K562 (cell line): ENCODE results near the gene ASB12. TPM values are rescaled to one million over a fixed set of nuclear protein-coding genes. Genes with fewer than 3 reads are reported as not detected.

Experiments used
- ATAC-seq: fragments of 200-7000 bp; cut with Tn5 transposase; 3 replicates; pipeline ENCODE4 v1.9.1; 2020; ENCODE audit warnings: moderate library complexity
- BruUV-seq: library from RNA; stranded (reverse); fragments of 400-500 nt; replicated peaks from 2 replicates; lab custom pipeline; 2021; lab: Mats Ljungman, UMichigan
- CTCF ChIA-PET: fragments of 300-600 bp; formaldehyde crosslinking; extraction: SDS; loops from one replicate; lab custom pipeline; 2021; ENCODE audit warnings: low intra/inter-chr PET ratio; lab: Yijun Ruan, JAX
- POLR2A ChIA-PET: fragments of 300-600, 350-650 bp; sonication (Branson Sonifier 250); formaldehyde crosslinking; extraction: SDS; loops from one replicate; lab custom pipeline; 2021; ENCODE audit warnings: antibody characterized with exemption, inconsistent platforms; lab: Yijun Ruan, JAX
- DNase-seq, 4 experiments: peaks; one replicate each; pipeline versions ENCODE4 v3.0.0 to v3.0.0-alpha.2; 2011 to 2018; ENCODE audit warnings: low spot score in 3 of 4, mixed read lengths in 3 of 4; ENCODE audit errors: extremely low read depth in 1 of 4
- FAIRE-seq: peaks from 2 replicates; lab custom pipeline; 2011; peaks lifted over from hg19 to GRCh38; lab: Jason Lieb, UNC
- H2AFZ ChIP-seq: 2 replicates; pipeline ENCODE4 v1.6.0; 2011; ENCODE audit warnings: low read depth, low read length, control low read depth, inconsistent platforms
- H3K27ac ChIP-seq: fragments of 200-600 bp; 3 replicates; pipeline ENCODE4 v1.8.0; 2011; ENCODE audit warnings: low read depth, mild to moderate bottlenecking, control low read depth, inconsistent platforms, low read length, moderate library complexity, mixed read lengths; ENCODE audit errors: extremely low read depth
- H3K27me3 ChIP-seq, 2 experiments: fragments of 300-600 bp in 1 of 2; 2 replicates in 1 of 2; 3 replicates in 1 of 2; pipeline versions ENCODE4 v1.6.0 to v1.8.0; 2011; ENCODE audit warnings: inconsistent platforms in 2 of 2, low read length in 2 of 2, mild to moderate bottlenecking in 1 of 2, mixed read lengths in 1 of 2, moderate library complexity in 1 of 2; ENCODE audit not compliant: control insufficient read depth in 2 of 2, insufficient read depth in 2 of 2
- H3K36me3 ChIP-seq: fragments of 300-600 bp; 3 replicates; pipeline ENCODE4 v1.8.0; 2011; ENCODE audit warnings: mild to moderate bottlenecking, low read length, inconsistent platforms; ENCODE audit not compliant: control insufficient read depth, insufficient read depth
- H3K4me1 ChIP-seq, 2 experiments: fragments of 200-600 bp in 1 of 2; replicated peaks in 1 of 2; 2 replicates in 1 of 2; 3 replicates in 1 of 2; pipeline versions ENCODE4 v1.5.1 to v1.8.0; 2011; ENCODE audit warnings: inconsistent platforms in 2 of 2, low read length in 2 of 2, mild to moderate bottlenecking in 1 of 2, mixed read lengths in 1 of 2, moderate library complexity in 1 of 2; ENCODE audit not compliant: control insufficient read depth in 2 of 2, insufficient read depth in 2 of 2
- H3K4me2 ChIP-seq: 2 replicates; pipeline ENCODE4 v1.6.1; 2011; ENCODE audit warnings: low read length, control low read depth, inconsistent platforms, mixed read lengths; ENCODE audit not compliant: insufficient read depth
- H3K4me3 ChIP-seq: fragments of 200-600 bp; sonication (generic), shearing (Covaris generic); 2 replicates; pipeline ENCODE4 v1.5.1; 2016; ENCODE audit warnings: control low read depth, inconsistent platforms
- H3K79me2 ChIP-seq: fragments of 200-600 bp; 3 replicates; pipeline ENCODE4 v1.8.0; 2011; ENCODE audit warnings: low read length, inconsistent platforms; ENCODE audit not compliant: control insufficient read depth, insufficient read depth
- H3K9ac ChIP-seq, 2 experiments: 2 replicates each; pipeline versions ENCODE4 v1.6.0 to v1.6.1; 2011; ENCODE audit warnings: low read depth in 2 of 2, low read length in 2 of 2, control low read depth in 1 of 2, inconsistent platforms in 1 of 2, mild to moderate bottlenecking in 1 of 2, mixed read lengths in 1 of 2; ENCODE audit not compliant: insufficient read depth in 1 of 2
- H3K9me1 ChIP-seq: one replicate; pipeline ENCODE4 v1.6.0; 2011; ENCODE audit warnings: inconsistent platforms, mild to moderate bottlenecking, low read length, moderate library complexity; ENCODE audit not compliant: control insufficient read depth, insufficient read depth
- H3K9me3 ChIP-seq: replicated peaks from 2 replicates; pipeline ENCODE4 v1.5.1; 2011; ENCODE audit warnings: low read depth, low read length, inconsistent platforms; ENCODE audit not compliant: control insufficient read depth, insufficient read depth
- H4K20me1 ChIP-seq: replicated peaks from 2 replicates; pipeline ENCODE4 v1.6.1; 2011; ENCODE audit warnings: low read length, inconsistent platforms, mixed read lengths; ENCODE audit not compliant: control insufficient read depth, insufficient read depth
- BHLHE40 ChIP-seq: IDR thresholded peaks from 2 replicates; pipeline ENCODE4 v1.6.1; 2011; ENCODE audit warnings: low read length, improper control_type of control experiment
- CTBP1 ChIP-seq: fragments of 450-650 bp; IDR thresholded peaks from 2 replicates; pipeline ENCODE4 v1.6.1; 2016; ENCODE audit warnings: borderline replicate concordance
- EGR1 ChIP-seq: fragments of 450-650 bp; conservative IDR thresholded peaks from 2 replicates; pipeline ENCODE4 v1.6.1; 2017; ENCODE audit warnings: mild to moderate bottlenecking
- HMGN3 ChIP-seq: IDR thresholded peaks from 2 replicates; pipeline ENCODE4 v1.6.1; 2011; ENCODE audit warnings: borderline replicate concordance, low read depth, mild to moderate bottlenecking, mixed read lengths, low read length; ENCODE audit not compliant: insufficient read length; ENCODE audit errors: extremely low read depth
- PHB2 ChIP-seq: fragments of 450-650 bp; IDR thresholded peaks from 2 replicates; pipeline ENCODE4 v1.6.1; 2017; ENCODE audit warnings: low read depth
- SIN3A ChIP-seq, 2 experiments: fragments of 150-350 bp in 1 of 2; IDR thresholded peaks; 2 replicates each; pipeline ENCODE4 v1.6.1; 2011 to 2016; ENCODE audit warnings: borderline replicate concordance in 2 of 2, low read depth in 2 of 2, low read length in 2 of 2, mild to moderate bottlenecking in 2 of 2, moderate library complexity in 2 of 2; ENCODE audit not compliant: control insufficient read depth in 1 of 2
- SP1 ChIP-seq: sonication (generic); formaldehyde crosslinking; IDR thresholded peaks from 2 replicates; pipeline ENCODE4 v1.8.1; 2022; ENCODE audit warnings: mild to moderate bottlenecking, missing genetic modification reagents
- TAL1 ChIP-seq: fragments of 450-650 bp; IDR thresholded peaks from 2 replicates; pipeline ENCODE4 v1.6.1; 2016; ENCODE audit warnings: mild to moderate bottlenecking
- ZBED1 ChIP-seq: IDR thresholded peaks from 2 replicates; pipeline ENCODE4 v1.6.1; 2014
- ZBTB1 ChIP-seq: sonication (generic); formaldehyde crosslinking; IDR thresholded peaks from 2 replicates; pipeline ENCODE4 v1.8.1; 2023; ENCODE audit warnings: missing genetic modification reagents, low read depth, mild to moderate bottlenecking, borderline replicate concordance
- WGBS: fragments of 100-300 bp; shearing (Covaris generic); methylation state at CpG from one replicate; pipeline ENCODE4 v1.1.6; 2016; ENCODE audit warnings: low coverage, mixed read lengths; ENCODE audit not compliant: insufficient coverage; ENCODE audit errors: missing lambda C conversion rate; 5-methylcytosine and 5-hydroxymethylcytosine counted together
- in situ Hi-C: fragments of 300-500 bp; cut with MboI; formaldehyde crosslinking; loops from 4 replicates; pipeline ENCODE4 v1.15.0; 2018; ENCODE audit warnings: inconsistent platforms, mixed read lengths
- intact Hi-C: fragments of 100-400 bp; cut with micrococcal nuclease; formaldehyde crosslinking; loops from 2 replicates; pipeline ENCODE4 v1.14.2; 2022
- polyA plus RNA-seq, 8 experiments: library from polyadenylated mRNA; depleted of rRNA in 4 of 8; stranded (reverse) in 5 of 8; unstranded in 3 of 8; fragments of >200 nt; fragmentation: Nextera tagmentation in 2 of 8; fragmentation: Illumina TruSeq in 1 of 8; extraction: Ambion mirVana in 2 of 8; extraction: Trizol in 1 of 8; gene quantifications; 2 replicates each; pipeline versions ENCODE4 v1.2.1 to v1.2.3, GENCODE V29; 2011 to 2014; ENCODE audit warnings: inconsistent platforms in 1 of 8, missing spikeins in 1 of 8
- total RNA-seq, 7 experiments: library from RNA; depleted of rRNA in 6 of 7; stranded (reverse); fragments of >200 nt in 6 of 7; fragmentation: Illumina TruSeq in 2 of 7; extraction: Trizol in 2 of 7; gene quantifications; 2 replicates each; pipeline versions ENCODE4 v1.2.1 to v1.2.3, GENCODE V29; 2011 to 2021; ENCODE audit warnings: low replicate concordance in 1 of 7
- TF ChIP-seq, protein P1 (sequence below), 2 experiments: fragments of 450-650 bp; conservative IDR thresholded peaks; 2 replicates each; pipeline ENCODE4 v1.6.1; 2017; ENCODE audit warnings: mild to moderate bottlenecking in 2 of 2, moderate library complexity in 2 of 2
- TF ChIP-seq, protein P2 (sequence below), 2 experiments: IDR thresholded peaks; 2 replicates each; pipeline ENCODE4 v1.6.1; 2011; ENCODE audit warnings: borderline replicate concordance in 1 of 2, control low read depth in 1 of 2, low read depth in 1 of 2, low read length in 1 of 2, mild to moderate bottlenecking in 1 of 2, mixed read lengths in 1 of 2, moderate library complexity in 1 of 2; ENCODE audit not compliant: insufficient read depth in 1 of 2, insufficient read length in 1 of 2, poor library complexity in 1 of 2, severe bottlenecking in 1 of 2; ENCODE audit errors: extremely low read depth in 1 of 2
- TF ChIP-seq, protein P3 (sequence below): fragments of 200-800 bp; sonication (Bioruptor generic); IDR thresholded peaks from 2 replicates; pipeline ENCODE4 v1.6.1; 2017; ENCODE audit warnings: missing genetic modification characterization, missing compliant biosample characterization

Gene ASB12
- total and polyA plus RNA-seq, 9 of the 15 experiments (the other 6 are each of a cell fraction or from before 2014, with no cell fraction given): 0.14 to 0.70 (median 0.33) TPM; not detected in 2

DNA sequence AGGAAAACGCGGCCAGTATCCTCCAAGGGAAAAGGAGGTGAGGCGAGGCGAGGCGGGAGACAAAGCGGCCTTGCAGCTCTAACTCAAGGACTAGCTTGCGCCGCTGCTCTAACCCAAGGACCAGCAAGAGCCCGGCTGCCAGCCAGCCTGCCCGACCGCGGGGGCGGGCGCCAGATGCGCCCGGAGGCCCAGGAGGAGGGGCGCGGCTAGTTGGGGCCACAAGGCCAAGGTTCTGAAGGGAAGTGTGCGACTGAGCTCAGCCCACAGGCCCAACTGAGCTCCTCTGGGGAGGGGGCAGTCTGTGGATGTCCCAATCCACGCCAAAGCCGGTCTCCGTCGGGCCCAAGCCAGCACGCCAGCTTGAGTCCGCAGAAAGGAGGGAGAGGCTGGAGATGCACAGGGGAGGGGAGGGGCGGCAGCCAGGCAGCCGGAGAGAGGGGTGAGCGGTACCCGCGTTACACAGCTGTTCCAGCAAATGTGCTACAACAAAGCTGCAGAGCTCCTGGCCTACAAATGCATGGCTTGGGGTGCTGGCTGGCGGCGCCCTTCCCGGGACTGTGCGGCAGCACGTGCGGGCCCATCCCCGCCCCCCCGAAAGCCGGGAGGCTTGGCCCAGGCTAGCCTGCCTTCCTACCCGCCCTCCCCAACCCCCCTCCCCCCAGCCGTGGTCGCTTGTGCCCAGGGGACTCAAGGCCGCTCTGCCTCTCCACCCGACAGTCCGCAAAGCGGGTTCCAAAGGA lies 25.5 kb downstream of the ASB12 start:
- no peak for FAIRE-seq

More for the DNA sequence above, 25.5 kb downstream of the ASB12 start:
- ChIA-PET POLR2A (no interaction called here), CTCF (no interaction called here)
- WGBS: 18% methylated on average over 18 of the region's 46 CpGs
- in situ Hi-C loops (no loop called here), intact Hi-C loops (loop anchor here (5.0 kb wide), 1 partner anchor 48 kb away; no protein-coding TSS in a partner anchor)
- TF ChIP-seq CTBP1: no peak
- TF ChIP-seq EGR1: peak; percentile 41
- TF ChIP-seq ZBED1: no peak
- no peak for TF ChIP-seq PHB2
- TF ChIP-seq, protein P1, sequence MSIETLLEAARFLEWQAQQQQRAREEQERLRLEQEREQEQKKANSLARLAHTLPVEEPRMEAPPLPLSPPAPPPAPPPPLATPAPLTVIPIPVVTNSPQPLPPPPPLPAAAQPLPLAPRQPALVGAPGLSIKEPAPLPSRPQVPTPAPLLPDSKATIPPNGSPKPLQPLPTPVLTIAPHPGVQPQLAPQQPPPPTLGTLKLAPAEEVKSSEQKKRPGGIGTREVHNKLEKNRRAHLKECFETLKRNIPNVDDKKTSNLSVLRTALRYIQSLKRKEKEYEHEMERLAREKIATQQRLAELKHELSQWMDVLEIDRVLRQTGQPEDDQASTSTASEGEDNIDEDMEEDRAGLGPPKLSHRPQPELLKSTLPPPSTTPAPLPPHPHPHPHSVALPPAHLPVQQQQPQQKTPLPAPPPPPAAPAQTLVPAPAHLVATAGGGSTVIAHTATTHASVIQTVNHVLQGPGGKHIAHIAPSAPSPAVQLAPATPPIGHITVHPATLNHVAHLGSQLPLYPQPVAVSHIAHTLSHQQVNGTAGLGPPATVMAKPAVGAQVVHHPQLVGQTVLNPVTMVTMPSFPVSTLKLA (conservative IDR thresholded peaks at IDR 0.05): 0 out of 4 replicates have a peak, but pooled peaks of 1 of the 2 experiments have one; percentile 15
- TF ChIP-seq TAL1: no peak
- TF ChIP-seq SP1 (CRISPR knock-in tag): no peak
- TF ChIP-seq HMGN3: no peak
- peak; percentile 70 for TF ChIP-seq BHLHE40
- TF ChIP-seq, protein P2, sequence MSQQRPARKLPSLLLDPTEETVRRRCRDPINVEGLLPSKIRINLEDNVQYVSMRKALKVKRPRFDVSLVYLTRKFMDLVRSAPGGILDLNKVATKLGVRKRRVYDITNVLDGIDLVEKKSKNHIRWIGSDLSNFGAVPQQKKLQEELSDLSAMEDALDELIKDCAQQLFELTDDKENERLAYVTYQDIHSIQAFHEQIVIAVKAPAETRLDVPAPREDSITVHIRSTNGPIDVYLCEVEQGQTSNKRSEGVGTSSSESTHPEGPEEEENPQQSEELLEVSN (IDR thresholded peaks at IDR 0.05; ENCODE audit: borderline replicate concordance in 1 of 2, extremely low read depth in 1 of 2, insufficient read depth in 1 of 2, insufficient read length in 1 of 2, low read depth in 1 of 2, low read length in 1 of 2, poor library complexity in 1 of 2, severe bottlenecking in 1 of 2): peak in 1 of 2 experiments; percentile 43
- no peak for TF ChIP-seq ZBTB1
- 0 out of 4 replicates have a peak, but pooled peaks of 1 of the 2 experiments have one; percentile 40 for TF ChIP-seq SIN3A (IDR thresholded peaks at IDR 0.05; ENCODE audit: borderline replicate concordance in 2 of 2, control insufficient read depth in 1 of 2, low read depth in 2 of 2, low read length in 2 of 2)
- TF ChIP-seq, protein P3, sequence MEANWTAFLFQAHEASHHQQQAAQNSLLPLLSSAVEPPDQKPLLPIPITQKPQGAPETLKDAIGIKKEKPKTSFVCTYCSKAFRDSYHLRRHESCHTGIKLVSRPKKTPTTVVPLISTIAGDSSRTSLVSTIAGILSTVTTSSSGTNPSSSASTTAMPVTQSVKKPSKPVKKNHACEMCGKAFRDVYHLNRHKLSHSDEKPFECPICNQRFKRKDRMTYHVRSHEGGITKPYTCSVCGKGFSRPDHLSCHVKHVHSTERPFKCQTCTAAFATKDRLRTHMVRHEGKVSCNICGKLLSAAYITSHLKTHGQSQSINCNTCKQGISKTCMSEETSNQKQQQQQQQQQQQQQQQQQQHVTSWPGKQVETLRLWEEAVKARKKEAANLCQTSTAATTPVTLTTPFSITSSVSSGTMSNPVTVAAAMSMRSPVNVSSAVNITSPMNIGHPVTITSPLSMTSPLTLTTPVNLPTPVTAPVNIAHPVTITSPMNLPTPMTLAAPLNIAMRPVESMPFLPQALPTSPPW (CRISPR knock-in tag): peak; percentile 29; the same call in 1 of the 2 replicates
- peak; percentile 40 for ATAC-seq
- no TSS peak for BruUV-seq
- Histone ChIP-seq H3K79me2 (peaks cover 6% of the 10 kb centered on the region; the same call in 2 of the 3 replicates), H3K9me1 (no peaks in the 10 kb centered on the region), H3K4me3 (peak overlapping the region; percentile 59), H3K9ac (peak overlapping the region; percentile 60 to 90; a peak in 3 of 4 replicates), H2AFZ (peak overlapping the region; percentile 71; the same call in 1 of the 2 replicates), H3K4me2 (peak overlapping the region; percentile 69), H3K27me3 (no peaks in the 10 kb centered on the region), H3K36me3 (no peaks in the 10 kb centered on the region), H3K4me1 (peaks cover 3 to 24% of the 10 kb centered on the region in 2 experiments; a peak in 4 of 5 replicates), H4K20me1 (no peaks in the 10 kb centered on the region), H3K9me3 (no peaks in the 10 kb centered on the region), H3K27ac (peak overlapping the region; percentile 51; the same call in 2 of the 3 replicates)
- peak; percentile 6 to 45 (median 32) for DNase-seq
